Fibroblast of skin of right biceps (primary cell): ENCODE measurements around the gene B4GALNT1.
"Not testable (repeated sequence)": the region's sequence is repeated elsewhere in the genome, so short reads cannot be mapped to it uniquely, and the experiment has no call there.

ENCODE experiments used
- DNase-seq: peaks from one replicate; pipeline ENCODE4 v3.0.0-alpha.2; 2013

B4GALNT1 gene

GRCh38 chr12:57636731-57637130, 3.7 kb upstream of the B4GALNT1 start:
- not testable (repeated sequence) for DNase-seq

- DNase-seq: peak; percentile 15
These were observed 686 bp downstream of the B4GALNT1 start for GRCh38 chr12:57632073-57632957.

DNA sequence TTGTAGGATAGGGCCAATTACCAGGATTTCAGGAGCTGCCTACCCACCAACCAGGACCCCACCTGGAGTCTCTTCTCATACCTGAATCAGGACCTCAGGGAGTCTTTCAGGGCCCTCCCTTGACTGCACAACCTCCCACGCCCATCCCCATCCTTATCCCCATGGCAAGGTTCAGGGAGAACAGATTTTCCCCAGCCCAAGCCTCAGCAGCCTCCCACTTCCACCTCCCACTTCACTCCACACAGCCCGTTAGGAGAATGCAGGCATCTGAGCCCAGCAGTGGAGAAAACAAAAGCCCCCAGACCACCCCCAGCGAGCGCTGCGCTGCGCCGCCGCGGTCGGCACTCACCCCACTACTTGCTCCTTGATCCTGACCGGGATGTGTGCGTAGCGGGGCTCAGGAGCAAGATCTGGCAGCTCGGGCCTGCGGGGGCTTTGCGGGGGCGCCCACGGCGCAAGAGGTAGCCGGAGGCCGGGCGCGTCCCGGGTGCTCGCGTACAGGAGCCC, 1.4 kb downstream of the B4GALNT1 start:
- no peak for DNase-seq

DNA sequence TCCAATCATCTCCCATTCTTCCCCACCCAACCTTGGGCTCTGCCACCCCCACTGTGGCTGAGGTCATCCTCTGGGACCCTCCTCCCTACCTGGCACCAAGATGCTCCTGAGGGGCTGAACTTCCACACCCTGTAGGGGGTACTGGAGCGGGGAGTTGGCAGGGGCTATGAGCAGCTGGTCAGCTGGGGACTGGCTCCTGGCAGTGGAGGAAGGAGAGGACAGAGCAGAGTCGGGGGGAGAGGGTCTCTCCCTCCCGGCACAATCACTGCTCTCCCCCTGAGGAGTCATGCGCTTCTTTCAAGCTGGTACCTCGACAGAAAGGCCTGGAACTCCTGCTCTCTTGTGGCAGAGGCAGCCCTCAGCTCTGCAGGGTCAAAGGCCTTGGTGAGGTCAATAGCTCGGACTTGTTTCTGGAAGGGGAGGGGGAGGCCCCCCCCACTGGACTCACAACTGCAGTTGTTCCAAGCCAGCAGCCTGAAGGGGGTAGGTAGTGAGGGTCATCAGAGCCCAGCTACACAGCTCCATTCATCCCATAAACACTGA, 2.0 kb downstream of the B4GALNT1 start:
- no peak for DNase-seq

- no peak for DNase-seq
These were observed 3.0 kb downstream of the B4GALNT1 start for GRCh38 chr12:57629897-57630471.

DNA sequence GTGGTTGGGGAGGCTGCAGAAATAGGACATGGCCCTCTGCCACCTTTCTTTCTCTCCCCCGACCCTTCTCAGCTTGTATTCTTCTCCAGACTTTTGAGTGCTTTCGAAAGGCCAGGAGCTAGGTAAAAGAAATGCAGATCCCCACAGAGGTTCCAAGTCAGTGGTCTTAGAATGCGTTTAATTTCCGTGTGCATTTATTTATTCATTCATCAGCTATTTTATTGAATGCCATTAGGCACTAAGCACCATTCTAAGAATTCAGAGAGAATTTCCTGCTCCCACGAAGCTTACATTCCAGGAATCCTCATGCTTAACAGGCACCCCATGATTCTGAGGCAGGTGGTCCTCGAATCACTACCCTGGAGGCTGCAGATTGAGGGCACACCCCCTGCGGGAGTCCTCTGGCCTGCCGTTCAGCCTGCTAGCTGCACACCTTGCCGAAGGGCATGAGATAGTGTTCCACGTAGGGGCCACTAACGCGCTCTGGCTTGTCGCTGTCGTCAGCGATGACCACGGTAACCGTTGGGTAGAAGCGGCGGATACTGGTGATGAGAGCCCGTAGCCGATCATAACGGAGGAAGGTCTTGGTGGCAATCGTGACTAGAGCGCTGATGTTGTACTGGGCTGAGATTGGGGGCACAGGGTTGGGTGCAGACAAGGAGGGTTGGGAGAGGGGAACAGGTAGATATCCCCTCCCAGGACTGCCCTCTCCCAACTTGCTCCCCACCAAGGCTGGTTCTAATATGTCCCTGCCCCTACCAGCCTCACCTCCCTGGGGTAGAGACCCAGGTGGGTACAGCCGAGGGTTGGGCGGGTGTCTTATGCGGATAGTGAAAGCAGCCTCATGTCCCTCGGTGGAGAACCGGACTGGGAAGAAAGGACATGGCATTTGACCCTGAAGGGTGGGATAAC, 4.5 kb downstream of the B4GALNT1 start:
- DNase-seq: no peak

DNA sequence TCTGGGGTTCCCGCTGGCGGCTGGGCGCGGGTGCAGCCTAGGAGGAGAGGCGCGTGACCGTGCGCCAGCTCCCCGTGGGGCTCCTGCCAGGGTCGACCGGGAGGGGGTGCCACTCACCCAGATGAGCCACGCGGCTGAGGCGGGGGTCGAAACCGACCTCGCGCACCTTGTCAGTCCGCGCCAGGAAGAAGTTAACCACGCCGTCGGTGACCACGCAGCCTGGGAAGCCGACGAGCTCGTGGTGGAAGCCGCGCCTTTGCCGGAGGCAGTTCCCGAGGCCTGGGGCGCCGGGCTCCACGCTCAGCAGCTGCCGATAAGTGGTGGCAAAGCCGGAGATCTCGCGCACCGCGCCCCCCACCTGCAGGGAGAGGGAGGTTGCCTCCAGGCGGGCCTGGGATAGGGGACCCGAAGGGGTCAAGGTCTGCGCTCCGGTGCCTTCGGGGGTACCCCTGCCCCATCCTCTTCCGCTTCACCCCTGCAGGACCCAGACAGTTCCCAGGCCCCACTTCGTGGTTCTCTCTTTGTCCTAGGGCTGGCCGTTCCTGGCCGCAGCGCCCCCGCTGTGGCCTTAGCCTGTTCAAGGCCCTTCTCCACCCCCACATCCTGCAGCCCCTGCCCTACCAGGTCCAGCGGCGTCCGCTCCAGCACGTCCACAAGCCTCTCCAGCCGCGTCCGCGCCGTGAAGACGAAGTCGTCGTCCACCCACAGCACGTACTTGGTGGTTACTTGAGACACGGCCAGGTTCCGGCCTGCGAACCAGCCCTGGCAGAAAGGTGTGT, 5.3 kb downstream of the B4GALNT1 start:
- no peak for DNase-seq

- no peak for DNase-seq
These were observed 6.0 kb downstream of the B4GALNT1 start for GRCh38 chr12:57626921-57627445.

- no peak for DNase-seq
These were observed 6.7 kb downstream of the B4GALNT1 start for GRCh38 chr12:57626111-57626920.

GRCh38 chr12:57625261-57626032, 7.6 kb downstream of the B4GALNT1 start:
- DNase-seq: no peak

GRCh38 chr12:57624441-57625220, 8.4 kb downstream of the B4GALNT1 start:
- DNase-seq: no peak

DNA sequence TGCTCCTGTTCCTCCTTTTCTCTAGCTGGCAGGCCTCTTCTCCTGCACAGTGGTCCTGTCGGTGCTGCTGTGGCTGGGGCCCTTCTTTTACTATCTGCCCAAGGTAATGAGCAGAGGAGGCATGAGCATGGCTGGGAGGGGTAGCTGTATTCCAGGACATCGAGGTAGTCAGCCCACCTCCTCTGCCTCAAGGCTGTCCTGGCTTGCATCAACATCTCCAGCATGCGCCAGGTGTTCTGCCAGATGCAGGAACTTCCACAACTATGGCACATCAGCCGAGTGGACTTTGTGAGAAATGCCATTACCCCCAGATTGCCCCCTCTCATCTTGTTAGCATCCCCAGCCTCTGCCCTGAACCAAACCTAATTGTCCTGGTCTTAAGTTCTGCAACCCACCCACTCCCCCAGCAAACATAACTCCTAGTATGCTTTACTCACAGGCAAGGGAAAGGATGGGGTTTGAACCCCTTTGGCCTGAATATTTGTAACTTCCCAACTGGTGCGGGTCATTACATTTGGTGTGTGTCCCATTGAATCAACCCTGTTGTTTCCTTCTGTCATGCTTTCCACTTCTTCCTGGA, 9.1 kb downstream of the B4GALNT1 start:
- DNase-seq: no peak

- no peak for DNase-seq
These were observed 9.6 kb downstream of the B4GALNT1 start for GRCh38 chr12:57623385-57623784.

- DNase-seq: no peak
These were observed 10.4 kb downstream of the B4GALNT1 start for GRCh38 chr12:57622293-57623245.

GRCh38 chr12:57621497-57622292, 11.3 kb downstream of the B4GALNT1 start:
- peak; percentile 33 for DNase-seq

DNA sequence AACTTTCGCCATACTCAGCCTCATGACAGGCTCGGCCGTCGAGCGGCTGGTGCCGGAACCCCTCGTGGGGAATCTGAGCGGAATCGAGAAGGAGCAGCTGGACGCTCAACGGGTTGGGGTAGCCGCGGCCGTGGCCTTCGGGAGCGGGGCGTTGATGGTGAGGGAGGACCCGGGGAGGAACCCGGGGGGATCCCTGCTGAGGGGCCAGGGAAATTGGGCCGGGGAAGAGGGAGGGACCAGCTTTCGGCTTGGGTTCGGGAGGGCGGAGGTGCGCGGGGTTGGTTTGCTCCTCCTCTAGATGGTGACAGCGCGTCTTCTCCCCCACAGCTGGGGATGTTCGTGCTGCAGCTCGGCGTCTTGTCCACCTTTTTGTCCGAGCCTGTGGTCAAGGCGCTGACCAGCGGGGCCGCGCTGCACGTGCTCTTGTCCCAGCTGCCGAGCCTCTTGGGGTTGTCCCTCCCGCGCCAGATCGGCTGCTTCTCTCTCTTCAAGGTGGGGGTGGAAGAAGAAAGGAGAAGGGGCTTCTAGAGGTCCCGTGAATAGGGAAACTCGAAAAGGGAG, 12.0 kb downstream of the B4GALNT1 start:
- no peak for DNase-seq
